Immature natural killer cell (primary cell): ENCODE data around the gene RBMXL3. TPM values are rescaled to one million over a fixed set of nuclear protein-coding genes. Genes with fewer than 3 reads are reported as not detected.

Experiments used
- polyA plus RNA-seq, 3 donors: library from polyadenylated mRNA; unstranded; fragments of 300-500 nt; fragmentation: Illumina TruSeq; gene quantifications; one replicate each; pipeline ENCODE4 v1.2.3, GENCODE V29; 2021

The RBMXL3 gene
- polyA plus RNA-seq, 3 donors from 2014 or later, result not detected

Other genes starting within 250 kb of the RBMXL3 start
- gene IL13RA2, start 171.8 kb upstream of the RBMXL3 start, polyA plus RNA-seq, result not detected
- not detected for gene LRCH2, start 44.7 kb downstream of the RBMXL3 start, polyA plus RNA-seq
- not detected for gene LUZP4, start 100.3 kb downstream of the RBMXL3 start, polyA plus RNA-seq